ENCODE data around the gene ITPR2. TPM values are rescaled to one million over a fixed set of nuclear protein-coding genes. Genes with fewer than 3 reads are reported as not detected.

The ITPR2 gene
- total and polyA plus RNA-seq, 2 of the 8 experiments (the other 6 are each of a cell fraction or from before 2014, with no cell fraction given): 4.1 to 48.3 TPM

GRCh38 chr12:26519462-26519861 is 313.5 kb downstream of the ITPR2 start:
- Histone ChIP-seq H4K5ac (ENCODE audit: insufficient read length, low read depth, low read length) (no peak overlapping the region), H3K4me3 (ENCODE audit: extremely low read depth in 1 of 4, insufficient read depth in 2 of 4, low read depth in 3 of 4, low read length in 4 of 4) (no peak overlapping the region), H3K14ac (ENCODE audit: insufficient read length) (no peak overlapping the region), H2BK15ac (ENCODE audit: low read length) (no peak overlapping the region), H3K27me3 (replicated peaks in 1 of 4; ENCODE audit: control insufficient read depth in 3 of 4, extremely low read depth in 1 of 4, insufficient read depth in 3 of 4, low read length in 3 of 4) (no peaks in the 10 kb centered on the region), H2BK12ac (ENCODE audit: low read depth, low read length) (no peak overlapping the region), H4K8ac (ENCODE audit: extremely low read depth, insufficient read depth, low read length) (no peak overlapping the region), H3K79me2 (ENCODE audit: control insufficient read depth in 1 of 2, insufficient read depth in 2 of 2, low read length in 2 of 2) (no peaks in the 10 kb centered on the region), H3K23me2 (ENCODE audit: low read depth, low read length) (no peaks in the 10 kb centered on the region), H4K20me1 (replicated peaks in 1 of 2; ENCODE audit: control insufficient read depth in 1 of 2, insufficient read depth in 2 of 2, low read length in 2 of 2) (no peaks in the 10 kb centered on the region), H3K9ac (replicated peaks in 1 of 4; ENCODE audit: extremely low read depth in 1 of 4, low read depth in 3 of 4, low read length in 3 of 4) (no peak overlapping the region), H3K18ac (ENCODE audit: extremely low read depth, low read length) (no peak overlapping the region), H3K56ac (replicated peaks; ENCODE audit: insufficient read length, low read depth, low read length) (no peak overlapping the region), H2BK5ac (ENCODE audit: low read depth, low read length) (no peak overlapping the region), H2BK20ac (ENCODE audit: low read length) (no peak overlapping the region), H3K4me1 (replicated peaks in 1 of 4; ENCODE audit: control insufficient read depth in 3 of 4, insufficient read depth in 4 of 4, low read length in 3 of 4) (peaks cover 0 to 2% (median 0%) of the 10 kb centered on the region in 4 experiments; a peak in 1 of 7 replicates), H3K36me3 (ENCODE audit: control insufficient read depth in 2 of 4, insufficient read depth in 4 of 4, low read length in 3 of 4) (no peaks in the 10 kb centered on the region), H3K9me3 (ENCODE audit: insufficient read depth in 2 of 2, low read depth in 1 of 2, low read length in 1 of 2) (no peaks in the 10 kb centered on the region), H3K4me2 (ENCODE audit: insufficient read depth in 1 of 2, low read depth in 2 of 2, low read length in 2 of 2) (no peak overlapping the region), H4K91ac (replicated peaks; ENCODE audit: insufficient read length, low read length) (no peak overlapping the region), H3K23ac (ENCODE audit: insufficient read length) (no peak overlapping the region), H3K79me1 (ENCODE audit: low read depth, low read length) (no peaks in the 10 kb centered on the region), H2BK120ac (replicated peaks; ENCODE audit: low read depth, low read length) (no peak overlapping the region), H3K27ac (ENCODE audit: low read depth, low read length) (no peak overlapping the region), H2AFZ (ENCODE audit: low read length) (no peak overlapping the region), H2AK5ac (ENCODE audit: low read depth, low read length) (no peak overlapping the region), H3K4ac (replicated peaks; ENCODE audit: insufficient read length, low read depth, low read length) (no peak overlapping the region)
- FAIRE-seq (no peak), DNase-seq (ENCODE audit: low read depth in 1 of 2, low spot score in 2 of 2) (no peak)
- CTCF ChIA-PET (ENCODE audit: partially characterized antibody): no interaction called here
- no peak for TF ChIP-seq E2F6 (IDR thresholded peaks at IDR 0.05)
- TF ChIP-seq PHF8 (conservative IDR thresholded peaks at IDR 0.05; ENCODE audit: low read depth, low read length): no peak
- TF ChIP-seq SIRT6 (IDR thresholded peaks at IDR 0.05; ENCODE audit: low read length): no peak
- no peak for TF ChIP-seq KDM4A (IDR thresholded peaks at IDR 0.05; ENCODE audit: low read depth, low read length, severe bottlenecking)
- TF ChIP-seq SP2 (IDR thresholded peaks at IDR 0.05; ENCODE audit: low read length): no peak
- no peak for TF ChIP-seq SAP30 (IDR thresholded peaks at IDR 0.05; ENCODE audit: insufficient read depth, insufficient replicate concordance, low read length)
- WGBS, 2 experiments (ENCODE audit: extremely low coverage in 1 of 2, insufficient coverage in 1 of 2, insufficient read length in 1 of 2, insufficient replicate concordance in 2 of 2, low coverage in 1 of 2, low lambda C conversion rate in 2 of 2, missing lambda C conversion rate in 1 of 2): 88 to 100% methylated on average over 1 to 3 of the region's 3 CpGs
- POLR2A ChIA-PET (ENCODE audit: partially characterized antibody): no interaction called here
